GM12891 (cell line): Measurements from ENCODE around the gene RRAD.

ENCODE experiments used
- POLR2A ChIP-seq: IDR thresholded peaks from 2 replicates; pipeline ENCODE4 v1.6.1; 2011; ENCODE audit warnings: low read depth, low read length, control low read depth
- POLR2AphosphoS5 ChIP-seq: IDR thresholded peaks from 2 replicates; pipeline ENCODE4 v1.6.1; 2011; ENCODE audit warnings: low read depth, low read length, control low read depth

- TF ChIP-seq POLR2A (no peak), POLR2AphosphoS5 (no peak)
Observed at GRCh38 chr16:66889622-66890021, 35.7 kb downstream of the RRAD start.
